Caco-2 (cell line): ENCODE data around the gene BRAF. TPM values are rescaled to one million over a fixed set of nuclear protein-coding genes. Genes with fewer than 3 reads are reported as not detected.
"Not testable (repeated sequence)": the region's sequence is repeated elsewhere in the genome, so short reads cannot be mapped to it uniquely, and the experiment has no call there.

Experiments used
- BruUV-seq: library from RNA; stranded (reverse); fragments of 400-500 nt; replicated peaks from 2 replicates; lab custom pipeline; 2021; lab: Mats Ljungman, UMichigan
- CTCF ChIA-PET: fragments of 300-600 bp; sonication (Branson Sonifier 250); formaldehyde crosslinking; loops from one replicate; lab custom pipeline; 2022; ENCODE audit warnings: antibody characterized with exemption; lab: Charles Lee
- POLR2A ChIA-PET: fragments of 300-600 bp; sonication (Branson Sonifier 250); formaldehyde crosslinking; loops from one replicate; lab custom pipeline; 2022; ENCODE audit warnings: antibody characterized with exemption; lab: Charles Lee
- DNase-seq, 2 experiments: peaks; one replicate each; pipeline versions ENCODE4 v3.0.0 to v3.0.0-alpha.2; 2020 to 2022
- H3K27me3 ChIP-seq: replicated peaks from 2 replicates; pipeline ENCODE4 v1.6.0; 2011; ENCODE audit warnings: low read length; ENCODE audit not compliant: control insufficient read depth, insufficient read depth
- H3K36me3 ChIP-seq: 2 replicates; pipeline ENCODE4 v1.5.1; 2011; ENCODE audit warnings: low read length; ENCODE audit not compliant: control insufficient read depth, insufficient read depth
- H3K4me1 ChIP-seq: fragments of 250-450 bp; sonication (Bioruptor Pico); 2 replicates; pipeline ENCODE4 v1.5.1; 2020; ENCODE audit warnings: mild to moderate bottlenecking
- H3K4me3 ChIP-seq: 2 replicates; pipeline ENCODE4 v1.5.1; 2011; ENCODE audit warnings: low read depth, mild to moderate bottlenecking, control low read depth, low read length
- H3K9me3 ChIP-seq: fragments of 250-450 bp; sonication (Bioruptor Pico); 2 replicates; pipeline ENCODE4 v1.5.1; 2020; ENCODE audit warnings: mild to moderate bottlenecking, moderate library complexity
- H3K27ac Mint-ChIP-seq: one replicate; pipeline ENCODE4 v1.8.0; 2022; ENCODE audit warnings: mixed read lengths; ENCODE audit not compliant: unreplicated experiment
- H3K27me3 Mint-ChIP-seq: one replicate; pipeline ENCODE4 v1.8.0; 2022; ENCODE audit warnings: mixed read lengths; ENCODE audit not compliant: insufficient read depth, unreplicated experiment
- H3K36me3 Mint-ChIP-seq: one replicate; pipeline ENCODE4 v1.8.0; 2022; ENCODE audit warnings: mild to moderate bottlenecking, mixed read lengths; ENCODE audit not compliant: insufficient read depth, unreplicated experiment
- H3K4me1 Mint-ChIP-seq: one replicate; pipeline ENCODE4 v1.8.0; 2022; ENCODE audit warnings: low read depth, mixed read lengths; ENCODE audit not compliant: unreplicated experiment
- H3K4me3 Mint-ChIP-seq: one replicate; pipeline ENCODE4 v1.8.0; 2022; ENCODE audit warnings: mild to moderate bottlenecking, moderate library complexity, mixed read lengths; ENCODE audit not compliant: unreplicated experiment
- H3K9me3 Mint-ChIP-seq: one replicate; pipeline ENCODE4 v1.8.0; 2022; ENCODE audit warnings: mixed read lengths; ENCODE audit not compliant: unreplicated experiment
- intact Hi-C: fragments of 100-400 bp; cut with micrococcal nuclease; formaldehyde crosslinking; loops from one replicate; pipeline ENCODE4 v1.10.0; 2022; ENCODE audit not compliant: unreplicated experiment
- total RNA-seq: library from RNA; stranded (reverse); gene quantifications from 2 replicates; pipeline ENCODE4 v1.2.3, GENCODE V29; 2022
- TF ChIP-seq, protein P1 (sequence below), 2 experiments: fragments of 200-600 bp in 1 of 2; IDR thresholded peaks; 1 replicate in 1 of 2; 2 replicates in 1 of 2; pipeline versions ENCODE4 v1.5.1 to v1.8.0; 2011 to 2022; ENCODE audit warnings: antibody characterized with exemption in 1 of 2, control low read depth in 1 of 2, inconsistent platforms in 1 of 2, low read depth in 1 of 2, low read length in 1 of 2, mild to moderate bottlenecking in 1 of 2, moderate library complexity in 1 of 2; ENCODE audit not compliant: insufficient read depth in 1 of 2, severe bottlenecking in 1 of 2, unreplicated experiment in 1 of 2

BRAF gene
- total RNA-seq, 1 experiment from 2014 or later: 38.5 TPM

DNA sequence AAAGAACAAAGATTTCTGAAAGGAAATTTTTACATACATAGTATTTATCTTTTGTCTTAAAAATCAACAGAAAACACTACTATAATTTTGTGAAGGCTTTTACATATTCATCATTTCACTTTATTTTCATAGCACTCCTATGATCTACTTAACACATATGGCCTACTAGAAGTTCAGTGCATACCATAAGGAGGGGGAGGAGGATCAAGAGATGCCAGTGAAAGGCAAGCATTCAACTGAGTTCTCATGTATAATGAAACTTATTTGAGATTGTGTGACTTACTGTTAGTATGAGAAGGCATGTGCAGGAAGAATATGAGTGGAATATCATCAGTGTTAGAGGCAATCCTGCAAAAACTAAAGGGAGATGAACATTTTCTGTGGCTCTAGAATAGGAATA is 10.6 kb downstream of the BRAF start:
- TF ChIP-seq, protein P1, sequence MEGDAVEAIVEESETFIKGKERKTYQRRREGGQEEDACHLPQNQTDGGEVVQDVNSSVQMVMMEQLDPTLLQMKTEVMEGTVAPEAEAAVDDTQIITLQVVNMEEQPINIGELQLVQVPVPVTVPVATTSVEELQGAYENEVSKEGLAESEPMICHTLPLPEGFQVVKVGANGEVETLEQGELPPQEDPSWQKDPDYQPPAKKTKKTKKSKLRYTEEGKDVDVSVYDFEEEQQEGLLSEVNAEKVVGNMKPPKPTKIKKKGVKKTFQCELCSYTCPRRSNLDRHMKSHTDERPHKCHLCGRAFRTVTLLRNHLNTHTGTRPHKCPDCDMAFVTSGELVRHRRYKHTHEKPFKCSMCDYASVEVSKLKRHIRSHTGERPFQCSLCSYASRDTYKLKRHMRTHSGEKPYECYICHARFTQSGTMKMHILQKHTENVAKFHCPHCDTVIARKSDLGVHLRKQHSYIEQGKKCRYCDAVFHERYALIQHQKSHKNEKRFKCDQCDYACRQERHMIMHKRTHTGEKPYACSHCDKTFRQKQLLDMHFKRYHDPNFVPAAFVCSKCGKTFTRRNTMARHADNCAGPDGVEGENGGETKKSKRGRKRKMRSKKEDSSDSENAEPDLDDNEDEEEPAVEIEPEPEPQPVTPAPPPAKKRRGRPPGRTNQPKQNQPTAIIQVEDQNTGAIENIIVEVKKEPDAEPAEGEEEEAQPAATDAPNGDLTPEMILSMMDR (IDR thresholded peaks at IDR 0.05; ENCODE audit: insufficient read depth in 1 of 2, low read depth in 1 of 2, low read length in 1 of 2, severe bottlenecking in 1 of 2, unreplicated experiment in 1 of 2): no peak
- BruUV-seq: no TSS peak
- Histone ChIP-seq H3K36me3 (peaks cover 2% of the 10 kb centered on the region; the same call in 1 of the 2 replicates), H3K4me1 (peaks cover 27% of the 10 kb centered on the region), H3K9me3 (no peaks in the 10 kb centered on the region), H3K27me3 (no peaks in the 10 kb centered on the region), H3K4me3 (no peak overlapping the region)
- CTCF ChIA-PET: no interaction called here
- Mint-ChIP-seq H3K4me1 (peaks cover 28% of the 10 kb centered on the region), H3K4me3 (no peak overlapping the region), H3K27ac (no peak overlapping the region), H3K36me3 (peaks cover 7% of the 10 kb centered on the region), H3K27me3 (no peaks in the 10 kb centered on the region), H3K9me3 (no peaks in the 10 kb centered on the region)
- no peak for DNase-seq
- POLR2A ChIA-PET: no interaction called here
- intact Hi-C loops: no loop called here

DNA sequence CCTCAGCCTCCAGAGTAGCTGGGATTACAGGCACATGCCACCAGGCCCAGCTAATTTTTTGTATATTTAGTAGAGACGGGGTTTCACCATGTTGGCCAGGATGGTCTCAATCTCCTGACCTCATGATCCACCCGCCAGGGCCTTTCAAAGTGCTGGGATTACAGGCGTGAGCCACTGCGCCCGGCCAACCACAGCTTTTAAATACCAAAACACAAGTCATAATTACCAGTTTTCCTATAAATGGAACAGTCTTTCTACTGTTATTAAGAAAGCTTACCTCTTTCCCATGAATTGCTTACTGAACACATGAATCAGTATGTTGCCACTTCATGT is 11.2 kb downstream of the BRAF start:
- H3K36me3 ChIP-seq, H3K27me3 Mint-ChIP-seq, H3K36me3 Mint-ChIP-seq, H3K4me3 ChIP-seq, DNase-seq, H3K9me3 ChIP-seq, H3K27me3 ChIP-seq, H3K4me3 Mint-ChIP-seq, POLR2A ChIA-PET, BruUV-seq, H3K9me3 Mint-ChIP-seq: not testable (repeated sequence)
- H3K4me1 ChIP-seq: peaks cover 27% of the 10 kb centered on the region
- Mint-ChIP-seq H3K4me1 (peaks cover 28% of the 10 kb centered on the region), H3K27ac (peak overlapping the region; percentile 41)
- CTCF ChIA-PET: interaction anchor here (1.0 kb wide), 1 partner anchor 11 kb away, joined by 6 read pairs; the partner anchor contains the start of gene BRAF
- intact Hi-C loops: loop anchor here (1.0 to 2.0 kb wide), 2 partner anchors 11 to 103 kb away; partner anchors contain the start of gene BRAF

DNA sequence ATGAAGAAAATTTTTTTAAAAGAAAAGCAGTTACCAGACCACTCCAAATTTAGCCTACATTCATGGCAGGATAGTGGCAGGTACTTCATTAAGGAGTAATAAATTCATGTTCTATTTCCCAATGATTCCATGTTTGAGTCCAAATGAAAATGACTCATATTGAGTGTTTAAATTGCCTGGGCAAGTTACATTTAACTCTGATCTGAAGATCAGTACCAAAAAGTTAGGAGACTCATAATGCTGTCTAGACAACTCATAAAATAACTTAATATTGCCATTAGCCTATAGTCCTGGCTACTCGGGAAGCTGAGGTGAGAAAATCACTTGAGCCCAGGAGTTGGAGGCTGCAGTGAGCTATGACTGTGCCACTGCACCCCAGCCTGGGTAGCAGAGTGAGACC is 13.0 kb downstream of the BRAF start:
- TF ChIP-seq, protein P1 (IDR thresholded peaks at IDR 0.05; ENCODE audit: insufficient read depth in 1 of 2, low read depth in 1 of 2, low read length in 1 of 2, severe bottlenecking in 1 of 2, unreplicated experiment in 1 of 2): no peak
- Mint-ChIP-seq H3K36me3 (peaks cover 7% of the 10 kb centered on the region), H3K27ac (no peak overlapping the region), H3K9me3 (no peaks in the 10 kb centered on the region), H3K4me1 (peaks cover 28% of the 10 kb centered on the region), H3K27me3 (no peaks in the 10 kb centered on the region), H3K4me3 (no peak overlapping the region)
- intact Hi-C loops: loop anchor here (2.0 kb wide), 1 partner anchor 101 kb away; no protein-coding TSS in a partner anchor
- POLR2A ChIA-PET: no interaction called here
- H3K9me3 ChIP-seq: no peaks in the 10 kb centered on the region
- H3K36me3 ChIP-seq: peaks cover 2% of the 10 kb centered on the region; the same call in 1 of the 2 replicates
- no peak overlapping the region for H3K4me3 ChIP-seq
- BruUV-seq: no TSS peak
- DNase-seq: no peak
- peaks cover 27% of the 10 kb centered on the region for H3K4me1 ChIP-seq
- no peaks in the 10 kb centered on the region for H3K27me3 ChIP-seq
- CTCF ChIA-PET: no interaction called here
